ENCODE measurements around the gene PNMA3.
"Not testable (repeated sequence)": the region's sequence is repeated elsewhere in the genome, so short reads cannot be mapped to it uniquely, and the experiment has no call there.

The PNMA3 gene

GRCh38 chrX:153071909-153072583 is 15.8 kb downstream of the PNMA3 start, which contains the start of gene PNMA6A:
Gene PNMA6A, plus strand, starts transcription at chrX:153072454. Its CDS starts 609 bp downstream, at chrX:153073063.
- not testable (repeated sequence) for H3K36me3 ChIP-seq (ENCODE audit: control insufficient read depth, insufficient read depth, low read length); H3K4me3 ChIP-seq (ENCODE audit: insufficient read depth, low read depth, low read length); H3K27ac ChIP-seq (ENCODE audit: insufficient read depth, low read depth, low read length, poor library complexity, severe bottlenecking); H3K27me3 ChIP-seq (ENCODE audit: control insufficient read depth, insufficient read depth, low read length, poor library complexity, severe bottlenecking); H3K4me1 ChIP-seq (ENCODE audit: control insufficient read depth, insufficient read depth, low read length); H3K9me3 ChIP-seq (ENCODE audit: control insufficient read depth, low read length)
- WGBS, 2 experiments = no CpG with 5 or more reads among the region's 76 CpGs

DNA sequence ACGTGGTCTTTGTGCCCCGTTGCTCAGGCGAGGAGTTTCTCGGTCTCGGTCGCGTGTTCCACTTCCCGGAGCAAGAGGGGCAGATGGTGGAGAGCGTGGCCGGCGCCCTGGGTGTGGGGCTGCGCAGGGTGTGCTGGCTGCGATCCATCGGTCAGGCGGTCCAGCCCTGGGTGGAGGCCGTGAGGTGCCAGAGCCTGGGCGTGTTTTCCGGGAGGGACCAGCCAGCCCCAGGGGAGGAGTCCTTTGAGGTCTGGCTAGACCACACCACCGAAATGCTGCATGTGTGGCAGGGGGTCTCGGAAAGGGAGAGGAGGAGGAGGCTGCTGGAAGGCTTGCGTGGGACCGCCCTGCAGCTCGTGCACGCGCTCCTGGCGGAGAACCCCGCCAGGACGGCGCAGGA is 17.1 kb downstream of the PNMA3 start:
- H3K4me1 ChIP-seq (ENCODE audit: control insufficient read depth, insufficient read depth, low read length); H3K27ac ChIP-seq (ENCODE audit: insufficient read depth, low read depth, low read length, poor library complexity, severe bottlenecking); H3K4me3 ChIP-seq (ENCODE audit: insufficient read depth, low read depth, low read length); H3K36me3 ChIP-seq (ENCODE audit: control insufficient read depth, insufficient read depth, low read length); H3K27me3 ChIP-seq (ENCODE audit: control insufficient read depth, insufficient read depth, low read length, poor library complexity, severe bottlenecking); H3K9me3 ChIP-seq (ENCODE audit: control insufficient read depth, low read length): not testable (repeated sequence)
- WGBS, 2 experiments = no CpG with 5 or more reads among the region's 29 CpGs

- H3K9me3 ChIP-seq (ENCODE audit: control insufficient read depth, low read length) = no peaks in the 10 kb centered on the region
- no peak overlapping the region for H3K27ac ChIP-seq (ENCODE audit: insufficient read depth, low read depth, low read length, poor library complexity, severe bottlenecking)
- no peaks in the 10 kb centered on the region for H3K27me3 ChIP-seq (ENCODE audit: control insufficient read depth, insufficient read depth, low read length, poor library complexity, severe bottlenecking)
- 90 to 91% methylated on average over 18 to 19 of the region's 24 CpGs for WGBS, 2 experiments
- H3K4me1 ChIP-seq (ENCODE audit: control insufficient read depth, insufficient read depth, low read length) = no peaks in the 10 kb centered on the region
- H3K4me3 ChIP-seq (ENCODE audit: insufficient read depth, low read depth, low read length) = no peak overlapping the region
- no peaks in the 10 kb centered on the region for H3K36me3 ChIP-seq (ENCODE audit: control insufficient read depth, insufficient read depth, low read length)
Measured at GRCh38 chrX:153074262-153074899, 18.1 kb downstream of the PNMA3 start.

DNA sequence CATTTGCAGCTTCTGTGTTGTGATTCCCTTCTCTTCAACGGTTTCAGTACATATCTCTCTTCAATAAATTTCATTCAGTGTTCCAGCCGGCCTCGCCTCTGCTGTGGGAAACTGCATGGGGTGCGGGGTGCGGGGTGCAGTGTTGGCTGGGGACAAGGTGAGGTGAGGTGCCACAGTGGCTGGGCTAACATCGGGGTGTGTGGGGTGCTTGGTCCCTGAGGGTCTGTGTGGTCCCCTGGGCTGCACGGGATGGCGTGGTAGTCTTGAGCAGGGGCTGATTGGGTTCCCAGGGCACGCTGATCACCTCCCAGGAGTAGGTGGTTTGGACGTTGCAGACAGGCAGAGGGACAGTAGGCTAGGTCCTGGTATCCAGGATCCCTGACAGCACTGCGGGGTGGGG is 18.7 kb downstream of the PNMA3 start:
- Histone ChIP-seq H3K27me3 (ENCODE audit: control insufficient read depth, insufficient read depth, low read length, poor library complexity, severe bottlenecking) (no peaks in the 10 kb centered on the region), H3K4me3 (ENCODE audit: insufficient read depth, low read depth, low read length) (no peak overlapping the region), H3K9me3 (ENCODE audit: control insufficient read depth, low read length) (no peaks in the 10 kb centered on the region), H3K27ac (ENCODE audit: insufficient read depth, low read depth, low read length, poor library complexity, severe bottlenecking) (no peak overlapping the region), H3K36me3 (ENCODE audit: control insufficient read depth, insufficient read depth, low read length) (no peaks in the 10 kb centered on the region), H3K4me1 (ENCODE audit: control insufficient read depth, insufficient read depth, low read length) (no peaks in the 10 kb centered on the region)
- 93 to 95% methylated on average over 11 of the region's 11 CpGs for WGBS, 2 experiments

DNA sequence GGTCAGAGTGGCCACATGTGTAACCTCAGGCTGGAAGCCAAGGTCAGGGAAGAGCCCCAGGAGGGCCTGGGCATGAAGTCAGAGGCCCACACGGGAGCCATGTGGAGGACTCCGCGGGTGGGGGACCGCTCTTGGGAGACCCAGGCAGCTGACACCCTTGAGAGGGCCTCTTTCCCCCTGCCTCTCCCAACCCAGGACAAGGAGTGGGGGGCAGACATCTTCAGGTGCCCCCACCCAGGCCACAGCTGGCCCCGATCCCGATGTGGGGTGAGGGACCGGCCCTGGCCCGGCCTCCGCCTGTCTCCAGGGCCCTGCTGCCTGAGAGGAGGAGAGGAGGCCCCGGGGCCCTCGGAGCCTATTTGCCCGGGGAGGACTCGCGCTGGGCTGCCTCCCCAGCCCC is 19.1 kb downstream of the PNMA3 start:
- WGBS, 2 experiments = 96 to 98% methylated on average over 7 to 9 of the region's 14 CpGs
- H3K27me3 ChIP-seq (ENCODE audit: control insufficient read depth, insufficient read depth, low read length, poor library complexity, severe bottlenecking) = no peaks in the 10 kb centered on the region
- H3K36me3 ChIP-seq (ENCODE audit: control insufficient read depth, insufficient read depth, low read length) = no peaks in the 10 kb centered on the region
- no peak overlapping the region for H3K27ac ChIP-seq (ENCODE audit: insufficient read depth, low read depth, low read length, poor library complexity, severe bottlenecking)
- H3K9me3 ChIP-seq (ENCODE audit: control insufficient read depth, low read length) = no peaks in the 10 kb centered on the region
- no peaks in the 10 kb centered on the region for H3K4me1 ChIP-seq (ENCODE audit: control insufficient read depth, insufficient read depth, low read length)
- H3K4me3 ChIP-seq (ENCODE audit: insufficient read depth, low read depth, low read length) = no peak overlapping the region

GRCh38 chrX:153077437-153078135 is 21.3 kb downstream of the PNMA3 start:
- not testable (repeated sequence) for H3K27me3 ChIP-seq (ENCODE audit: control insufficient read depth, insufficient read depth, low read length, poor library complexity, severe bottlenecking); H3K36me3 ChIP-seq (ENCODE audit: control insufficient read depth, insufficient read depth, low read length); H3K27ac ChIP-seq (ENCODE audit: insufficient read depth, low read depth, low read length, poor library complexity, severe bottlenecking); H3K4me1 ChIP-seq (ENCODE audit: control insufficient read depth, insufficient read depth, low read length); H3K4me3 ChIP-seq (ENCODE audit: insufficient read depth, low read depth, low read length); H3K9me3 ChIP-seq (ENCODE audit: control insufficient read depth, low read length)
- WGBS, 2 experiments = no CpG with 5 or more reads among the region's 76 CpGs

- H3K4me3 ChIP-seq (ENCODE audit: insufficient read depth, low read depth, low read length); H3K36me3 ChIP-seq (ENCODE audit: control insufficient read depth, insufficient read depth, low read length); H3K4me1 ChIP-seq (ENCODE audit: control insufficient read depth, insufficient read depth, low read length); H3K27me3 ChIP-seq (ENCODE audit: control insufficient read depth, insufficient read depth, low read length, poor library complexity, severe bottlenecking); H3K9me3 ChIP-seq (ENCODE audit: control insufficient read depth, low read length); H3K27ac ChIP-seq (ENCODE audit: insufficient read depth, low read depth, low read length, poor library complexity, severe bottlenecking): not testable (repeated sequence)
- WGBS, 2 experiments = 86 to 96% methylated on average over 1 to 3 of the region's 23 CpGs
Measured at GRCh38 chrX:153083238-153083923, 27.1 kb downstream of the PNMA3 start.

DNA sequence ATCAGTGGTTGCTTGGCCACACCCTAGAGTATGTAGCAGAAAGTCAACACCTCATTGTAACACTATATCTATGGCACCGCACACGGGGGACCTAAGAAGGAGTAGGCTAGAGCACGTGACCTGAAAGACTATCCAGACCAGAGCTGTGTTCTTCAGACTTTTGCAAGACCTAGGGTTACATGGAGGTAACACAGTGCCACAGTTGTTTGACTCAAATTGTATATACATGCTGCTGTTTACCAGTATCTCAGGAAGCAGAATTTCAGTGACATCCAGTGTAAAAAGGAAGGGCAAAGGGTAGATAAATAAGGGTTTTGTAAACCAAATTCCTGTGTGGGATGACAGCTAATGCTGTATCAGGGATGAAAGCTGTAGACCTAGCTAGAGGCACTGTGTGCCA is 46.1 kb downstream of the PNMA3 start:
- H3K27ac ChIP-seq (ENCODE audit: insufficient read depth, low read depth, low read length, poor library complexity, severe bottlenecking) = no peak overlapping the region
- H3K27me3 ChIP-seq (ENCODE audit: control insufficient read depth, insufficient read depth, low read length, poor library complexity, severe bottlenecking) = no peaks in the 10 kb centered on the region
- no peaks in the 10 kb centered on the region for H3K4me1 ChIP-seq (ENCODE audit: control insufficient read depth, insufficient read depth, low read length)
- no peak overlapping the region for H3K4me3 ChIP-seq (ENCODE audit: insufficient read depth, low read depth, low read length)
- 79 to 90% methylated on average over 3 of the region's 3 CpGs for WGBS, 2 experiments
- H3K36me3 ChIP-seq (ENCODE audit: control insufficient read depth, insufficient read depth, low read length) = no peaks in the 10 kb centered on the region
- no peaks in the 10 kb centered on the region for H3K9me3 ChIP-seq (ENCODE audit: control insufficient read depth, low read length)

GRCh38 chrX:153104959-153105358 is 48.7 kb downstream of the PNMA3 start:
- H3K36me3 ChIP-seq (ENCODE audit: control insufficient read depth, insufficient read depth, low read length); H3K9me3 ChIP-seq (ENCODE audit: control insufficient read depth, low read length); H3K4me3 ChIP-seq (ENCODE audit: insufficient read depth, low read depth, low read length); H3K27me3 ChIP-seq (ENCODE audit: control insufficient read depth, insufficient read depth, low read length, poor library complexity, severe bottlenecking); H3K4me1 ChIP-seq (ENCODE audit: control insufficient read depth, insufficient read depth, low read length); H3K27ac ChIP-seq (ENCODE audit: insufficient read depth, low read depth, low read length, poor library complexity, severe bottlenecking): not testable (repeated sequence)
- 85 to 90% methylated on average over 1 of the region's 1 CpG for WGBS, 2 experiments
